ENCODE measurements around the gene MLPH. TPM values are rescaled to one million over a fixed set of nuclear protein-coding genes. Genes with fewer than 3 reads are reported as not detected.

MLPH gene
- total RNA-seq, 2 experiments from 2014 or later: not detected

DNA sequence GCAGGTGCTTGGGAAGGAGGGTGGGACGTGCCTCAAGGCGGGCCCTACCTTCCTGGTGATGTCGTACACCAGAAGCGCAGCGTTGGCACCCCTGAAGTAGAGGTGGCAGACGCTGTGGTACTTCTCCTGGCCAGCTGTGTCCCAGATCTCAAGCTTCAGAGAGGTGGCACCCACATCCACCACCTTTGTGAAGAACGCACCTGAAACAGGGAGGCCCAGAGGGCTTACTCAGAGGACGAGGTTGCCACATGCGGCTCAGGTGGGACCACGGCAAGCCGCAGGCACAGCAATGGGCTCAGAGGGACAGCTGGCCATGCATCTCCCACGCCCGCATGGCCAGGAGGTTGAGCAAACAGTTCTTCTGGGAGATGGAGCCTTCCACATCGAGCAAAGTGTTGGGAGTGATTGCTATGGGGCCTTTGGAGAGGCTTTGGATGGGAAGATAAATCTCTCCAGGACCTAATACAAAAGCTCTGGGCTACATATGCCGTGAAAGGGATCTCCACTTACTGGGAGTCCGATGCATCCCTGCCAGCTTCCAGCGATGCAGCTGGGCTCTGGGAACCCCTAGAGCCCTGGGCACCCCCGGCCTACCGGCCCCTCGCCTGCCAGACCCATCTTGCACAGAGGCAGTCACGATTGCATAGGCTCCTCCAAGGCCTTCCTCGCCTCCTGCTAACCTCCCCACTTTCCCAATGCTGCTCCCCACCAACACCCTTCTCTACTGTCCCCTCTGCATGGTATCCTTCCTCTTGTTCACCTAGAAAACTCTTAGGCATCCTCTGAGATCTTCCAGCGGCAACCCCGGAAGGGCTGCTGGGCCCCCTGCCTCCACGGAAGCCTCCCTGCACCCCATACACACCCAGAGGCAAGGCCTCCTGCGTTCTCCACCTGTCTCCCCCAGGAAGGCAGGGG is 91.2 kb downstream of the MLPH start:
- intact Hi-C loops (cut with micrococcal nuclease): loop anchor here (10.0 kb wide), 1 partner anchor 453 kb away; no protein-coding TSS in a partner anchor
- H3K9me3 Mint-ChIP-seq: no peaks in the 10 kb centered on the region

DNA sequence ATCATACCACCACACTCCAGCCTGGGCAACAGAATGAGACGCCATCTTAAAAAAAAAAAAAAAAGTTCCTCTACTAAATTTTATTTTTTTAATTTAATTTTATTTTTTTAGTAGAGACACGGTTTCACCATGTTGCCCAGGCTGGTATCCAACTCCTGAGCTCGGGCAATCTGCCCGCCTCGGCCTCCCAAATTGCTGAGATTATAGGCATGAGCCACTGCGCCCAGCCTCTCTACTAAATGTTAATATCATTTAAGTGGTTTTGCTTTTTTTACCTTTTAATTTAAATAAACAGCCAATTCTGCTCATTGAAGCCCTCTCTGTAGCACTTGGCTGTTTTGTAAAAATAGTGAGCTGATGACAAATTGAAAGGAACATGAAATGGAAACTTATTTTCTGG is 94.3 kb downstream of the MLPH start:
- Mint-ChIP-seq H3K4me1 (ENCODE audit: low read depth) (peaks cover 4% of the 10 kb centered on the region), H3K4me3 (no peak overlapping the region), H3K36me3 (ENCODE audit: low read depth) (no peaks in the 10 kb centered on the region), H3K27me3 (ENCODE audit: low read depth) (no peaks in the 10 kb centered on the region), H3K9me3 (no peaks in the 10 kb centered on the region), H3K27ac (peak overlapping the region; percentile 56)
- intact Hi-C loops (cut with micrococcal nuclease): loop anchor here (1.0 to 2.0 kb wide), 8 partner anchors 22 to 682 kb away; no protein-coding TSS in a partner anchor
- CTCF ChIA-PET: interaction anchor here (0.6 to 5.1 kb wide), 19 partner anchors 9 to 675 kb away, joined by 3 to 34 read pairs (median 4); partner anchors contain the start of gene RAB17
- no peak for DNase-seq

More for the DNA sequence above, 91.2 kb downstream of the MLPH start:
- no peaks in the 10 kb centered on the region for H3K27me3 Mint-ChIP-seq (ENCODE audit: low read depth)
- CTCF ChIA-PET: interaction anchor here (8.5 kb wide), 1 partner anchor 67 kb away, joined by 300 read pairs; no protein-coding TSS in a partner anchor
- no peak for DNase-seq
- H3K36me3 Mint-ChIP-seq (ENCODE audit: low read depth): no peaks in the 10 kb centered on the region
- H3K4me3 Mint-ChIP-seq: no peak overlapping the region
- no peak overlapping the region for H3K27ac Mint-ChIP-seq
- H3K4me1 Mint-ChIP-seq (ENCODE audit: low read depth): peaks cover 4% of the 10 kb centered on the region

DNA sequence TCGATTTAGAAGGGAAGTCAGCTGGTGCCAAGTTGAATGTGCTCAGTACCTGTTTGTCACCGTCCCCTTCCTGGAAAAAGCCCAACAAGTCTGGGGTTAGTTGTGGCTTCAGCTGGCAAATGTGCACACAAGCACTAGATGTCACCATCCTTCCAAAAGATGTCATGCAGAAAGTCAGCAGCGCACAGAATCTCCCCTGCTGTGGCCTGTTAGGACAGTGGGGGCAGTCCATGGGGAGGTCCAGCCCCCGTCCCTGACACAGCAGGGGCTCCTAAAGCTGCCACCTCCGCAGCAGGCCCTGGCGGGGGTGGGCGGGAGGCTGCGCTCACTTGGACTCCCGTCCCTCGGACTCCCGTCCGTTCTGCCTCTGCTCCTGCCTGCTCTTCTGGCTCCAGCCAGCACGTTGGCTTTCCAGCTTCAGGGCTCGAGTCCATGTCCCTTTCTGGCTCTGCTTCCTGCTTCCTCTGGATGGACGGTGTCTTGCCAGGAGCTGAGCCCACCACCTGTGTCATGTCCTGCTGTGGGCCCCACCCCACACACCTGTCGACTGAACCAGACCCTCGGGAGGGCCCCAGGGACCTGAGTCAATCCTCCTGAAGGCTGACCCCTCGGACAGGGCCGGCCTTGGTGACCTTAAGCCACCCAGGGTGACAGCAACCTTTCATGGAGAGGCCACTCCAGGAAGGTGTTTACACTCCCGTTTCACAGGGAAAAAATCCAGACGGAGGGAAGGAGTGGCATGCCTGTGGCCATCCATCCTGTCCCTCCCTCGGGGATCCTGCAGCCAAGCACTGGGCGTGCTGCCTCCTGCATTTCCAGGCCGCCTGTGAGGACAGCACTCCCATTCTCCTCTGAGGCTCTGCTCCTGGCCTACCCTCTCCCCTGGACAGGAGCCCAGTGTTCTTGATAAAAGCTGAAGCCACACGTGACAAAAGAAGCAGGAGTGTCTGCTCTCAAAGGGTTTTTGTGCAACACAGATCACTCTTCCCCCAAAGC is 95.0 kb downstream of the MLPH start:
- Mint-ChIP-seq H3K4me3 (no peak overlapping the region), H3K4me1 (ENCODE audit: low read depth) (peaks cover 4% of the 10 kb centered on the region), H3K9me3 (no peaks in the 10 kb centered on the region), H3K27me3 (ENCODE audit: low read depth) (no peaks in the 10 kb centered on the region), H3K36me3 (ENCODE audit: low read depth) (no peaks in the 10 kb centered on the region), H3K27ac (peak overlapping the region; percentile 56)
- CTCF ChIA-PET: interaction anchor here (0.5 to 5.1 kb wide), 22 partner anchors 8 to 683 kb away, joined by 3 to 34 read pairs (median 4); partner anchors contain the start of gene RAB17
- intact Hi-C loops (cut with micrococcal nuclease): loop anchor here (1.0 to 2.0 kb wide), 8 partner anchors 21 to 681 kb away; no protein-coding TSS in a partner anchor
- peak; percentile 87 for DNase-seq

DNA sequence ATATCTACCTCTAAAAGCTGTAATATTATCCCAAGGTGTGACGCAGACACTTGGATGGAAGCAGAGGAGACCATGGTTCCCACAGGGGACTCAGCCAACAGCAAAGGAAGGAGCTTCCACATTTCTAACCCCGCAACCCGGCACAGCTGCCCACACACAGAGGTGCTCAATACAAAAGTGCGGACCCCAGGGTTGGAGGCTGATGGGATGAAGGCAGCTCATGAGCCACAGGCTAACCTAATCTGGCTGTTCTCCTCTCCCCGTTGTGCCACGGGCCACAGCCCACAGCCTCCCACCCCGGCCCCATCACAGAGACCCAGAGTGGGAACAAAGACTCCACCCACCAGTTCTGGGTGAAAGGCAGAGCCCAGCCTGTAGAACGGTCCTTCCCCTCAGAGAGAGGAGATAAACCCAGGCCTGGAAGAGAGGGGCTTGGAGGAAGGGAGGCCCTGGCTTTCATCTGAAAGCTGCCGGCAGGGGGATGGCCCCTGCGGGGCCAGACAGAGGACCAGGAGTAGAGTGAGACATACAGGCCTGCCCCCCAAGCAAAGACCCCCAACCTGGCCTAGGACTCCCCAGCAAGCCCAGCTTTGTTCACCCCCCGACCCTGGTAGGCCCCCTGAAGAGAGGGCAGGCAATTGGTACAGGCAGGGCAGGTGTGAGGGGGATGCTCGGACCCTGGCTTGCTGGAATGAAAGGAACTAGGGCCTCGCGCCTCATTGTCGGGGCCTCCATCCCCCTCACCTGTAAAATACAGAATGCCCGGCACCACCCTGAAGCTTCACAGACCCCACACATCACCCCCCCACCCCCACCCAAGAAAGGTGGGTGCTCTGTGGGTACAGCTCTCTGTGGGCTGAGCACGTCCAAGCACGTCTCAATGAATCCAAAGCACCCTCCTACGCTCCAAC is 96.6 kb downstream of the MLPH start:
- Mint-ChIP-seq H3K4me1 (ENCODE audit: low read depth) (peaks cover 4% of the 10 kb centered on the region), H3K4me3 (no peak overlapping the region), H3K27ac (no peak overlapping the region), H3K27me3 (ENCODE audit: low read depth) (no peaks in the 10 kb centered on the region), H3K36me3 (ENCODE audit: low read depth) (no peaks in the 10 kb centered on the region), H3K9me3 (no peaks in the 10 kb centered on the region)
- no peak for DNase-seq
- CTCF ChIA-PET: interaction anchor here (0.5 to 5.1 kb wide), 5 partner anchors 11 to 253 kb away, joined by 3 to 34 read pairs (median 9); no protein-coding TSS in a partner anchor
- intact Hi-C loops (cut with micrococcal nuclease): no loop called here

DNA sequence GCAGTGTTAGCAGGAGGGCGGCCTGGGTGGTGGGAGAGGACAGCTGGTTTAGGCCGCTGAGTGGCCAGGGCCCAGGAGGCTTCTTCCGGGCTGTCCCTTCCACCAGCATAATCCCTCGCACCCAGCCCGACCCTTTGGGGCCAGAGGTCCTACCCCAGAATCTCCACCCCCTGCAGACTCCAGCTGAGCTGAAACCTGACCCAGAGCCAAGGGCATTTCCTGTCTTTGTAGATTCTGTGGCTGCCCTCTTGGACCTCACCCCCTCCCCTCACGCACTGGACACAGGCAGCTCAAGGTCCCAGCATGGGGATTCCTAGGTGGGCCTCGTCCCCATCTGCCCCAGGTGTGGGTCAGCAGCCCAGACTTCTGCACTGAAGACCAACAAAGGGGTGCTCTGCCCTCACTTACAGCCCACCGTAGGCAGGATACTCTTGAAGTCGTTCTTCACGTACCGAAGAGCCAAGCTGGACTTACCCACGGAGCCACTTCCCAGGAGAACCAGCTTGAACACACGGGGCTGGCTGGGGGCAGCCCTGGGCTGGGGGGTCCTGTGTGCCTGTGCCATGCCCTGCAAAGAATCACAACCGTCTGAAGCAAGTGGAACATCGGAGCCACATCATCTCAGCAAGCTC is 98.7 kb downstream of the MLPH start:
- H3K27ac Mint-ChIP-seq: no peak overlapping the region
- intact Hi-C loops (cut with micrococcal nuclease): no loop called here

DNA sequence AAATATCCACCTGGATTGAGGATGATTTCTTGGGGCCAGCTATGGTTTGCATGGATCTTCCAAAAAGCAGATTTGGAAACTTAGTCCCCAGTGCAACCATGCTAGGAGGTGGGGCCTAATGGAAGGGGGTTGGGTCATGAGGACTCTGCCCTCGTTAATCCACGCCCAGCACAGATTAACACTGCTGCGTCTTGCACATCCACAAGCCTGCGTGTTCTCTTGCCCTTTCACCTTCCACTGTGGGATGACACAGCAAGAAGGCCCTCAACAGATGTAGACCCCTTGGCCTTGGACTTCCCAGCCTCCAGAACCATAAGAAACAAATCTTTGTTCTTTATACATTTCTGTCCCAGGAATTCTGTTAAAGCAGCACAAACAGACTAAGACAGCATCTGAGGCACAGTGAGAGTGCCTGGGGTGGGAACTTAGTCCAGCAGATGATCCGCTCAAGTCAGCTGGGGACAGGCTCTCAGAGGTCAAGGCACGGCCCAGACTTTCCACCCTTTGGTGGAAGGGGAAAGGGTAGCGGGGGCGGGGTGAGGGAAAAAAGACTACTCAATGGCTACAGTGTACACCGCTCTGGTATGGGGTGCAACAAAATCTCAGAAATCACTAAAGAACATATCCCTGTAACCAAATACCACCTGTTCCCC is 101.1 kb downstream of the MLPH start:
- CTCF ChIA-PET: interaction anchor here (0.7 kb wide), 2 partner anchors 385 to 679 kb away, joined by 3 to 4 read pairs; no protein-coding TSS in a partner anchor
- no peaks in the 10 kb centered on the region for H3K9me3 Mint-ChIP-seq
- H3K4me1 Mint-ChIP-seq (ENCODE audit: low read depth): peaks cover 10% of the 10 kb centered on the region
- DNase-seq: no peak
- intact Hi-C loops (cut with micrococcal nuclease): no loop called here
- H3K36me3 Mint-ChIP-seq (ENCODE audit: low read depth): no peaks in the 10 kb centered on the region
- no peak overlapping the region for H3K27ac Mint-ChIP-seq
- no peak overlapping the region for H3K4me3 Mint-ChIP-seq
- no peaks in the 10 kb centered on the region for H3K27me3 Mint-ChIP-seq (ENCODE audit: low read depth)

More for the DNA sequence above, 98.7 kb downstream of the MLPH start:
- H3K9me3 Mint-ChIP-seq: no peaks in the 10 kb centered on the region
- no peaks in the 10 kb centered on the region for H3K36me3 Mint-ChIP-seq (ENCODE audit: low read depth)
- CTCF ChIA-PET: interaction anchor here (0.7 to 5.1 kb wide), 7 partner anchors 13 to 118 kb away, joined by 3 to 34 read pairs (median 4); no protein-coding TSS in a partner anchor
- peaks cover 4% of the 10 kb centered on the region for H3K4me1 Mint-ChIP-seq (ENCODE audit: low read depth)
- no peak for DNase-seq
- no peak overlapping the region for H3K4me3 Mint-ChIP-seq
- no peaks in the 10 kb centered on the region for H3K27me3 Mint-ChIP-seq (ENCODE audit: low read depth)

DNA sequence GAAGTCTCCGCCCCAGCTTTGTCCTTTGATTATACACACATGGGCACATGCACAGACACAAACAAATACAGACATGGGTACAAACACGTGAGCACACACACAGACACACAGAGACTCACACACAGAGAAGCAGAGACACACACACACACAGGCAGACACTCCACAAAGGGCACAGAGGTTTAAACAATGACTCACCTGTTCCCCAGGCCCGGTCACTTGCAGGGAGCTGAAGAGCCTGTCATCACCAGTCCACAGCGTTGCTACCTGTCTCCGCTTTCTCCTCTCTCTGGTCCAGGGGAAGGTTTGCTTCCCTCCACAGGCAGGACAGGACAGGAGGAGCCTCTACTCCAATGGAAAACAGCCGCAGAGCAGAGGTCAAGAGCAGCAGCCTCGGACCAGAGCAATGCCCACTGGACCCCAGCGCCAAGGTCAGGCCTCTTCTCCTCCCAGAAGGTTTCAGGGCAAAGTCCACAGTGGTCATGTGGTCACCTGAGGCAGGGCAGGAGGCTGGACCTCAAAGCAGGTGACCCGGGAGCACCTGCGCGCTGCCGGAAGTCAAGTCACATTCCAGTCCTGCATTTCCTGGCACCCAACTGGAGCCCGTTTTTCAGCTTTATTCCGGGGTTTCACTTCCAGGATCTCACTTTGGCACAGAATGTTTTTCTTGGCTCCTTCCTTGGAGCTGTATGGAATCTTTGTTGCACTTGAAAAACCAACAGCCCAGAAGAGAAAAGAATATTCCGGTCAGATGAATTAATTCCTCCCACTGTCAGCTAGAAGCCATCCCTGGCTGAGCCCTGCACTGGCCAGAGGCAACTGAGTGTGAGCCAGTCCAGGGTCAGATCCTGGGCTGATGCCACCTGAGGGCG is 103.5 kb downstream of the MLPH start, which contains the start of gene RAB17:
RAB17 (minus strand) TSS at position 463 of the 869 bp plus-strand sequence. CDS start 4,580 bp downstream, outside the sequence.
- Mint-ChIP-seq H3K4me3 (peak within 1 kb of the TSS; percentile 21), H3K27ac (no peak within 1 kb of the TSS), H3K27me3 (ENCODE audit: low read depth) (no peaks in the 10 kb centered on the region), H3K4me1 (ENCODE audit: low read depth) (peaks cover 10% of the 10 kb centered on the region), H3K9me3 (no peaks in the 10 kb centered on the region), H3K36me3 (ENCODE audit: low read depth) (no peaks in the 10 kb centered on the region)
- DNase-seq: no peak
- CTCF ChIA-PET: interaction anchor here (1.3 kb wide), 1 partner anchor 9 kb away, joined by 3 read pairs; no protein-coding TSS in a partner anchor
- intact Hi-C loops (cut with micrococcal nuclease): no loop called here

DNA sequence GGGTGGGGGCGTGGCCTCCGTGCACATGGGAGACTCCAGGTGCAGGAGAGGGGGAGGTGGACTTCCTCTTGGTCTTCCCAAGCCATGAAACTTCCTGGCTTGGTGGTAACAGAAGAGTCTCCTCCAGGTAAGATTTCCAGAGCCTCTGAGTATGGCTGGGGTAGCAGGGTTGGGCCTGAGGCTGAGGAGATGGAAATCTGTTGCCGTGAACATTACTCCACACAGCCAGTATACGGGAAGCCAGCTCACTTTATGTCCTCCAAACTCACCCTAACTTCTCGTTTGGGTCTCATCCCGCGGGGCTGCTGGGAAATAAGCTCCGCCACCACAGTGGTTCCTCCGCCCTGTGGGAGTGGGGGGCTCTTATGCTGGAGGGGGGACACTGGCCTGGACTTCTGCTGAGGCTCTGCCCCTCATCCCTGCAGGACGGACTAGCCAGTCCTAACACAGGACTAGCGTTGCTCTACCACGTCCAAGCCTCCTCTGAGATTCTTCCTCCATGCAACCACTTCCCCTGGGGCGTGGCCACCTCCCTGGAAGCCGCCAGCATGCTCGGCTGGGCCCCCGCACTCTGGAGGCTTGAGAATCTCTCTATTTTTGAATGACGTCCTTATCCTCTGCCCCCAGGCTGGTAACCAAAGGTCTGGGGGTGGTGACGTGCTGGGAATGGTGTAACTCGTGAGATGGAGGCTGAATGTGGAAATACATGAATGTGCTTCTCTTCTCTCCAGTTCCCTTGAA is 104.3 kb downstream of the MLPH start:
- H3K4me3 Mint-ChIP-seq: peak overlapping the region; percentile 21
- CTCF ChIA-PET: interaction anchor here (1.3 kb wide), 1 partner anchor 10 kb away, joined by 3 read pairs; no protein-coding TSS in a partner anchor
- peaks cover 10% of the 10 kb centered on the region for H3K4me1 Mint-ChIP-seq (ENCODE audit: low read depth)
- intact Hi-C loops (cut with micrococcal nuclease): no loop called here
- no peaks in the 10 kb centered on the region for H3K9me3 Mint-ChIP-seq
- DNase-seq: peak; percentile 23
- H3K27me3 Mint-ChIP-seq (ENCODE audit: low read depth): no peaks in the 10 kb centered on the region
- H3K27ac Mint-ChIP-seq: no peak overlapping the region
- no peaks in the 10 kb centered on the region for H3K36me3 Mint-ChIP-seq (ENCODE audit: low read depth)

DNA sequence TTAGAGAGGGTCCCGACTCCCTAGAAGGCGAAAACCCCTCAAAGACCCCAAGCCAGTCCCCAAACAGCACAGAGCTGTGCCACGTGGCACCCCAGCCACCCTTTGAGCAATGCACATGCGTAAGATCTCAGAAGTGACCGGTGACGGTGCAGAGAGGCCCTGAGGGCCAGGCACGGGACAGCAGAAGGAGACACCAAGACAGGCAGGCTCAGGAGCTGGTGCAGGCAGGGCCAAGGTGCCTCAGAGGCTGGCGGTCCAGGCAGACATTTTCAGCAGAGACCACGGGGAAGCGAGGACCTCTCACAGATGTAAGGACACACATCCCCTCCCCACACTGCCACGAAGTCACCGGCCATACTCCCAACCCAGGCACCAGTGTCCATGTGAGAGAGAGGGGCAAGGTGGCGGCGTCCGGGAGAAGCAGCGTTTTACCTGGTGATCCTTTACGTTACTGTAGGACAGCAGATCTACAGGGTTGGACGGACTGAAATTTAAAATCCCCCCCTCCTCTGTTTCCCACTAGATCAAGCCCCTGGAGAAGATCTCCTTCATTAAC is 105.5 kb downstream of the MLPH start:
- CTCF ChIA-PET: interaction anchor here (0.6 to 0.7 kb wide), 2 partner anchors 53 to 265 kb away, joined by 4 to 6 read pairs; no protein-coding TSS in a partner anchor
- intact Hi-C loops (cut with micrococcal nuclease): no loop called here
- no peak overlapping the region for H3K4me3 Mint-ChIP-seq
- H3K4me1 Mint-ChIP-seq (ENCODE audit: low read depth): peaks cover 10% of the 10 kb centered on the region
- H3K27me3 Mint-ChIP-seq (ENCODE audit: low read depth): no peaks in the 10 kb centered on the region
- no peak overlapping the region for H3K27ac Mint-ChIP-seq
- no peak for DNase-seq
- no peaks in the 10 kb centered on the region for H3K36me3 Mint-ChIP-seq (ENCODE audit: low read depth)
- no peaks in the 10 kb centered on the region for H3K9me3 Mint-ChIP-seq

Data from activated naive CD4-positive, alpha-beta T cell treated with anti-CD3 and anti-CD28 coated beads for 36 hours (primary cell).